ENCODE measurements around the gene AGBL3.

The AGBL3 gene

GRCh38 chr7:134986363-134987251 is at the start of gene AGBL3:
AGBL3 (plus strand) TSS chr7:134986508; CDS start chr7:134987934, 1,426 bp downstream.
- DNase-seq = peak; percentile 96

DNA sequence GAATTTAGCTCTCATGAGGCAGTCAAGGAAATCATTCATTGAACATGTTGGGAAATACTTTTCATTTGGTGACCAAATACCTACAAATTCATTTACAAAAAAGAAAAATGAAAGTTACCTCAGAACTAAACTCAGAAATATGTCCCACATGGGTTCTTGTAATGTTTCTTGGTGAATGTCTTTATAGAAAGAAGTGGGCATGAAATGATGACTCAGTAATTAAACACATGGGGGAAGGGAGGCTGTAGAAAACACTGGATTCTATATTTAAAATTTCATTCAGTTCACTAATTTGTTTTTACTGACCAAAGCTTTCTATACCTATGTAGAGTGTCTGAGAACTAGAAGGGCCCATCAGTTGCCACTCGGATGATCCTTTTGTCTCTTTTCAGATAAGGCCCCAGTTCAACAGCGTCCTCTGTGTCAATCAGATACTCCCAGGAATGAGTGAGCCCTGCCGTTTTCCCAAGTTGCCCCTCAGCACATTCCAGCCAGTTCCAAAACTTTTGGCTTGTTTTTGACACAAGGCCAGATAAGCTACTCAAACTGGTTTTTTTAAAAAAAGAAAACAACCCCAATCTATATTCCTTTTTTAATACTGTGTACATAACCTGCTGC is 49.3 kb upstream of the AGBL3 start:
- DNase-seq = no peak

- no peak for DNase-seq
Observed at GRCh38 chr7:134938141-134938540, 48.2 kb upstream of the AGBL3 start.

- no peak for DNase-seq
Observed at GRCh38 chr7:134939136-134939535, 47.2 kb upstream of the AGBL3 start.

GRCh38 chr7:134940729-134941128 is 45.6 kb upstream of the AGBL3 start:
- no peak for DNase-seq

- no peak for DNase-seq
Observed at GRCh38 chr7:134941185-134941900, 45.0 kb upstream of the AGBL3 start.

DNA sequence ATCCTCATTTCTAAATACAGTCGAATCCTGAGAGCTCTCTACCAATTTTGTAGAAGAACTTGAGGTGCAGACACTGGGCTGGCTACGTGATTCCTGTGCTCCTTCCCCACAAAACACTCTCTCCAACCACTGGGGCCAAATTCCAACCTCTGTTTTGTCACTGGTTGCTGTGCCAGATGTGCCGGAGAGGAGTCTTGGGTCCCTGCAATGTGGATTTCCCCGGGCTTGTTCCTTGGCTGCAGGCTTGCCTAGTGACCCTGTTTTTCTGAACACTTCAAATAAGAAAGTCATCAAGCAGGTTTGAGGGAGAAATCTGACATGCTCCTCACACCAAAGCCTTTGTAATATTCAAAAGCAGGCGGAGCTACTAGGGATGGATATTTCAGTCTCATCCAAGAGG is 44.4 kb upstream of the AGBL3 start:
- DNase-seq = no peak

DNA sequence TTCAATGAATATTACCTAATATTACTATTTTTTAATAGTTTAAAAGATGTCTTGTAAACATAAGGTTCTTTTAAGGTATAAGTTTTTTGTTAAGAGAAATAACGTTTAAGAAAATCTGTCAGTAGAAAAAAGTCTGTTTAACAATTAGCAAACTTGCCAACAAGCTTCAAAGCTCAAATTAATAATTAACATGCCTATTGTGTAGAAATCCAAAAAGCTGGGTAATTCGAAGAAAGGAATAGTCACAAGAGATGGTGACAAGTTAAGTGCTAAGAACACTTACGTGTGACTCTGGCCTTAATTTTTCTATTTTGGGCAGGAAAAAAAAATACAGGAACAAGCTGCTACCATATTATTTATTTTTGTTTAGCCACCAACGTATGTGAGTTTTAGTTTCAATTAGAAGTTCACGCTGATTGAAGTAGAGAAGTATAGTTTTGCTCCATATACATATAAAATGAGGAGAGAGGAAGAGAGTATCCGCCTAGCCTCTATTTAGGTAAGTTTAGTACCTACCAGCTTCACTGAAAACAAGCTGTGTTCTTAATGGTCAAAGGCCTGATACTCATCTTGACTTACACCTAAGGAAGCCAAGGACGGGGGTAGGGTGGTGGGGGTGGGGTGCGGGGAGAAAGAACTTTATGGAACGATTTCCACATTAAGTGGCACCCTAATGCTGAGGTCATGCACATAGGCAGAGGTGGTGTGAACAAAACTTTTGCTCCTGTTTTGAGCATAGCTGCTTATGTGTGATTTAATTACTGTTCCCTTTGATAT is 43.4 kb upstream of the AGBL3 start:
- no peak for DNase-seq

GRCh38 chr7:134943785-134944400 is 42.4 kb upstream of the AGBL3 start:
- DNase-seq = peak; percentile 2

DNA sequence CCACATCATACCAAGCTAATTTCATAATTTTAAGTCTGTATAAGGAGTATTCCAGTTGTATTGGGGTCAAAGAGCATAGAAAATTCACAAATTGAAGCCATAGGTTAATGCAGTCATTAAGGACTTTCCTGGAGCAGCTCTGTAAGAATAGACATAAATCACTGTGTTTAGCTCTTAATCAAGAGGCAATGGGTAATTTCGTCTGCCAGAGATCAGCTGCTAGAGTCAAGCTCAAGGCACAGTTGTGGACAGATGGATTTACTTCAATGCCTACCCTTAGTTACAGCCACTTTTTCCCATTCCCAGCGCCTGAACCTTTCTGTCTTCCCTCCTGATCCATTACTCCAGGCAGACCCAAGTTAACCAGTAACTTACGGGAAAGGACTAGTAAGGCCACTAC is 40.6 kb upstream of the AGBL3 start:
- DNase-seq = no peak

- DNase-seq = no peak
Observed at GRCh38 chr7:134946260-134946659, 40.0 kb upstream of the AGBL3 start.

DNA sequence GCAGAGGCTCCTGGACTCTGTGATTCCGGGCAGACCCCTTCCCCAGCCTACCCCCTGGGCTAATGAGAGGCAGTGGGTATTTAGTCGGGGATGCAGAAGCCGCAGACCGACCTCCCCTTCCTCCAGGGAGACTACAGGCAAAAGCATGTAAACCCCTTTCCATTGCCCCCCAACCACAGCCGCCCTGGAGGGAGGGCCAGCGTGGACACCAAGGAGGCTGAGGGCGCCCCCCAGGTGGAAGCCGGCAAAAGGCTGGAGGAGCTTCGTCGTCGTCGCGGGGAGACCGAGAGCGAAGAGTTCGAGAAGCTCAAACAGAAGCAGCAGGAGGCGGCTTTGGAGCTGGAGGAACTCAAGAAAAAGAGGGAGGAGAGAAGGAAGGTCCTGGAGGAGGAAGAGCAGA is 39.0 kb upstream of the AGBL3 start:
- no peak for DNase-seq

DNA sequence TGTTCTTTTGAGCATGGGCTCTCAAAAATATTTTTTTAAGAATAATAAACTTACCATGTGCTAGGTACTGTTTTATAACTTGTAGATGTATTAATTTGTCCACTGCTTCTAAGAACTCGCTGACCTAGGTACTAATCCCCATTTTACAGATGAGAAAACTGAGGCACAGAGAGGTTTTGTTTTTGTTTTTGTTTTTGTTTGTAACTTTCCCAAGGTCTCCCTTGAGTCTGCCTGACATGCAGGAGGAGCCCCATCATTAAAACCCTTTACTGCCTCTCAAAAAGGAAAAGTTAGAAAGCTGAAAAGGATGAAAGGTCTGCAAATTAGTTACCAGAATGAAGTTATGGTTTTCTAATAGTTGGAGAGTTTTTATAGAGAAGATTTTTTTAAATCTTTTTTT is 38.5 kb upstream of the AGBL3 start:
- no peak for DNase-seq

GRCh38 chr7:134948246-134948645 is 38.1 kb upstream of the AGBL3 start:
- no peak for DNase-seq

- no peak for DNase-seq
Observed at GRCh38 chr7:134948736-134949135, 37.6 kb upstream of the AGBL3 start.

- DNase-seq = no peak
Observed at GRCh38 chr7:134949171-134949570, 37.1 kb upstream of the AGBL3 start.

DNA sequence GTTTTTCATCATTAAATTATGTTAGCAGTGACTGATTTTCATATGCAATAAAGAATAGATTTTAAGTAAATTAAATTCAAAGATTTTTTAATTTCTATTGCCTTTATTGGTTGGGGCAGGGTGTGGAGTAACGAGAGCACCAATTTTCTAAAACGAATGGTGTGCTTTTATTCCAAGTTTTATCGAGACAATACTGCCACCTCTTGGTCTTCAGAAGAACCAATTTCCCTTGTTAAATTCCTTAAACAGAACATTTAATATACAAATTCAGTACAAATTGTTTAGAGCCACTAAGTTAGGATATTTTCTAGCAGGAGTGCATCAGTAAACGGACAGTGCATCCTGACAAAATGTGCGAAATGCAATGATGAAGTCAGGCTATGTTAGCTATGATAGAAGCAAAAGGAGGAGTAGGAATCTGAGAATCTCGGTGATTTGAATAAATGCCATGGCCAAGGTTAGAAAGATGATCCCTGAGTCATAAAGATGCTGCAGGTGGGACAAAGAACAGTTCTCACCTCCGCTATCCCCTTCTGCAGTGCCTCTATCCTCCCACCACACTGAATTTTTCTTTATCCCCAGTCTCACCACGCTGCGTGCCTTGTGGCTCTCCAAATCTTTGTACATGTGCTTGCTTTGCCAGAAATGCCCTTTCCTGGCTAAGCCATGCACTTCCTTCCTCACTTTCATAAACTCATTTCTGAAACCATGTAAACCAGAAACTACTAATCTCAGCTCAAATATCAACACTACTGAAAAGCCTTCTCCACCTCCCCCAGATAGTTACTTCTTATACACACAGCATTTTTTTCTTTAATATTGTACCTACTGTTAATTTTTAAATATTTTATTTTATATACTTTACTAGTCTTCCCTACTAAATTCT is 31.9 kb upstream of the AGBL3 start:
- peak; percentile 42 for DNase-seq

DNA sequence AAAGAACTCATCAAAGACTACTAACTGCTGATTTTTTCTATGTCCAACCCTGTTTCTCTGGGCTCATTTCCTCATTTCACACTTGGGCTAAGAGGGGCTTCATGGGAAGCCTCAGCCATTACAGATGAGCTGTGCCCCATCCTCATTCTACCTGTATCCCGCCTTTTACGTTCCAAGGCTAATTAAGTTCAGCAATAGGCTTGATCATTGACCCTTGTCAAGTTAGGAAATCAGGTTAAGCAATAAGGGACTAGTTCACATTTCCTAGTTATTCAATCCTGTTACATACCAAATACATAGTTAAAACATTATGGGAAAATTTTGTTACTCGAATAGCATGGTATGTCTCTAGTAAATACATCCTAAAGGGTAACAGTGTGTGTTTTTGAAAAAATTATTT is 29.3 kb upstream of the AGBL3 start:
- no peak for DNase-seq

- DNase-seq = no peak
Observed at GRCh38 chr7:134959810-134960209, 26.5 kb upstream of the AGBL3 start.

- DNase-seq = no peak
Observed at GRCh38 chr7:134962270-134962780, 24.0 kb upstream of the AGBL3 start.

DNA sequence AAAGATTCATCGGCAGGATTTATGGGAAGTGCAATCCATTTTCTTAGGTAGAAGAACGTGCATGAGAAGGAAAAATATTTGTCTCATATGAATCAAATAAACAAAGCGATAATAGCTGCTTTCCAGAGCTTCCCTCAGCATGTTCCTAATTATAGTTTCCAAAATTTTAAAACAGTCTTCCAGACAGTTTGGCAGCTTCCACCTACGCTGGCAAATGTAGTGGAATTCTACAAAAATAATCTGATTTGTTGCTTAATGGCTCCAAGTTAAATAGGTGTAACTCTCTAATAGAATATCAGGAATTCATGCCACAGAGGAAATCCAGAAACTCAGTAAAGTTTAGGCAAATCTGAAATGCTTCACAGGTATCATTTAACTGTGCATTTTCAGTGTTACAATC is 23.3 kb upstream of the AGBL3 start:
- no peak for DNase-seq

All from NCI-H2171 treated with DMSO at 0.1 percent for 48 hours (cell line).